HepG2 (cell line): ENCODE results near the gene BHLHE41.

Experiments used
- ATF2 ChIP-seq: sonication (generic); formaldehyde crosslinking; IDR thresholded peaks from 2 replicates; pipeline ENCODE4 v1.4.0; 2020; ENCODE audit warnings: missing genetic modification reagents
- MAX ChIP-seq: IDR thresholded peaks from 2 replicates; pipeline ENCODE4 v1.6.1; 2012; ENCODE audit warnings: inconsistent platforms
- ZNF230 ChIP-seq: sonication (generic); formaldehyde crosslinking; IDR thresholded peaks from 2 replicates; pipeline ENCODE4 v1.4.0; 2020; ENCODE audit warnings: mild to moderate bottlenecking, missing genetic modification reagents

GRCh38 chr12:26121323-26122060 lies 3.3 kb downstream of the BHLHE41 start:
- TF ChIP-seq ATF2: no peak
- TF ChIP-seq ZNF230 (CRISPR knock-in tag): no peak
- TF ChIP-seq MAX: no peak
